Body of pancreas (tissue), 4 donors: ENCODE data around the gene MRAS.

Experiments
- CTCF ChIP-seq, 7 experiments: fragments of 450-650 bp in 4 of 7; fragments of 200-600 bp in 3 of 7; sonication (generic) in 3 of 7; IDR thresholded peaks; one replicate each; pipeline ENCODE4 v1.5.1; 2016 to 2019; ENCODE audit warnings: antibody characterized with exemption in 7 of 7
- POLR2A ChIP-seq, 3 donors: fragments of 450-650 bp; IDR thresholded peaks; one replicate each; pipeline ENCODE4 v1.6.1; 2016; ENCODE audit warnings: antibody characterized with exemption in 3 of 3, mild to moderate bottlenecking in 2 of 3

GRCh38 chr3:138365253-138365555, 16.8 kb downstream of the MRAS start:
- no peak for TF ChIP-seq CTCF (IDR thresholded peaks at IDR 0.05)
- TF ChIP-seq POLR2A (IDR thresholded peaks at IDR 0.05): no peak
